ENCODE results near the gene LYST.

- TF ChIP-seq POLR2A (IDR thresholded peaks at IDR 0.05) (no peak), CTCF (IDR thresholded peaks at IDR 0.05) (no peak)
Measured at GRCh38 chr1:235710687-235711086, 156.0 kb downstream of the LYST start.
